ENCODE data around the gene SLC7A14.

The SLC7A14 gene

GRCh38 chr3:170508839-170509238 is 77.0 kb downstream of the SLC7A14 start:
- H3F3A ChIP-seq (ENCODE audit: insufficient read depth): no peaks in the 10 kb centered on the region
- H3K79me2 ChIP-seq (ENCODE audit: insufficient read depth, low read length): no peaks in the 10 kb centered on the region
- TF ChIP-seq EZH2phosphoT487 (conservative IDR thresholded peaks at IDR 0.05; ENCODE audit: low read length): no peak
- TF ChIP-seq CTCF (IDR thresholded peaks at IDR 0.05; ENCODE audit: insufficient read depth, low read length, poor library complexity, severe bottlenecking): no peak
- no peak overlapping the region for H3K4me2 ChIP-seq (ENCODE audit: low read depth, low read length, poor library complexity, severe bottlenecking)
- no peaks in the 10 kb centered on the region for H3K9me3 ChIP-seq (ENCODE audit: insufficient read depth, low read length)
- no peaks in the 10 kb centered on the region for H3K27me3 ChIP-seq (ENCODE audit: low read length)
- no peaks in the 10 kb centered on the region for H3K9me2 ChIP-seq (replicated peaks; ENCODE audit: insufficient read depth, low read length)
- H3K4me3 ChIP-seq (ENCODE audit: insufficient read depth, low read length, poor library complexity, severe bottlenecking): no peak overlapping the region
- no peak overlapping the region for H3K9ac ChIP-seq (ENCODE audit: low read length)
- no peaks in the 10 kb centered on the region for H4K20me1 ChIP-seq (ENCODE audit: low read depth, low read length)
- no peak overlapping the region for H3K27ac ChIP-seq (ENCODE audit: low read depth, low read length)
- H3K36me3 ChIP-seq (ENCODE audit: low read length): no peaks in the 10 kb centered on the region
- H2AFZ ChIP-seq (ENCODE audit: low read depth, low read length, severe bottlenecking): no peak overlapping the region

DNA sequence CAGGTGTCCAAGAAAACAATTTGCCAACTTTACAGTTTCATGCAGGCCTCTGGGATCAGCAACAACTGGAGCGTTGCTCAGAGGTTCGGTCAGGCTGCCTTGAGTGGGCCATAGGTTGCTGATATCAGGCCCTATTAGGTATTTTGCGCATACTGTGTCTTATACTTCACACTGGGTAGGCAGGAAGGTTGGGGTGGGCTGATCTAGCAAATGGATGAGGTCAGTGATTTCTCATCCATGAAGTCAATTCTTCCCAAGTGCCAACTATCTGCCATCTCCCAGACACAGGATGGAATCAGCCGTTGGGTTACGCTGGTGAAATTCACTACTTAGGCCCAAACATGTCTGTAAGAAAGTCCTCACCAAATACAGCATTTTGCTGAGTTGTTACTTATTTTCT is 77.6 kb downstream of the SLC7A14 start:
- Histone ChIP-seq H3K27ac (ENCODE audit: low read depth, low read length) (no peak overlapping the region), H3K4me2 (ENCODE audit: low read depth, low read length, poor library complexity, severe bottlenecking) (no peak overlapping the region), H3K27me3 (ENCODE audit: low read length) (no peaks in the 10 kb centered on the region), H3F3A (ENCODE audit: insufficient read depth) (no peaks in the 10 kb centered on the region), H3K4me3 (ENCODE audit: insufficient read depth, low read length, poor library complexity, severe bottlenecking) (no peak overlapping the region), H3K79me2 (ENCODE audit: insufficient read depth, low read length) (no peaks in the 10 kb centered on the region), H3K9me3 (ENCODE audit: insufficient read depth, low read length) (no peaks in the 10 kb centered on the region), H4K20me1 (ENCODE audit: low read depth, low read length) (no peaks in the 10 kb centered on the region), H2AFZ (ENCODE audit: low read depth, low read length, severe bottlenecking) (no peak overlapping the region), H3K9me2 (replicated peaks; ENCODE audit: insufficient read depth, low read length) (no peaks in the 10 kb centered on the region), H3K9ac (ENCODE audit: low read length) (no peak overlapping the region), H3K36me3 (ENCODE audit: low read length) (no peaks in the 10 kb centered on the region)
- no peak for TF ChIP-seq EZH2phosphoT487 (conservative IDR thresholded peaks at IDR 0.05; ENCODE audit: low read length)
- TF ChIP-seq CTCF (IDR thresholded peaks at IDR 0.05; ENCODE audit: insufficient read depth, low read length, poor library complexity, severe bottlenecking): no peak

- TF ChIP-seq CTCF (IDR thresholded peaks at IDR 0.05; ENCODE audit: insufficient read depth, low read length, poor library complexity, severe bottlenecking): no peak
- TF ChIP-seq EZH2phosphoT487 (conservative IDR thresholded peaks at IDR 0.05; ENCODE audit: low read length): no peak
- no peak overlapping the region for H3K4me3 ChIP-seq (ENCODE audit: insufficient read depth, low read length, poor library complexity, severe bottlenecking)
- no peak overlapping the region for H3K27ac ChIP-seq (ENCODE audit: low read depth, low read length)
Measured at GRCh38 chr3:170507063-170507462, 78.8 kb downstream of the SLC7A14 start.

More at GRCh38 chr3:170507063-170507462, 78.8 kb downstream of the SLC7A14 start:
- Histone ChIP-seq H3K4me2 (ENCODE audit: low read depth, low read length, poor library complexity, severe bottlenecking) (no peak overlapping the region), H3K36me3 (ENCODE audit: low read length) (no peaks in the 10 kb centered on the region), H3F3A (ENCODE audit: insufficient read depth) (no peaks in the 10 kb centered on the region), H3K27me3 (ENCODE audit: low read length) (no peaks in the 10 kb centered on the region), H4K20me1 (ENCODE audit: low read depth, low read length) (no peaks in the 10 kb centered on the region), H2AFZ (ENCODE audit: low read depth, low read length, severe bottlenecking) (no peak overlapping the region), H3K9me2 (replicated peaks; ENCODE audit: insufficient read depth, low read length) (no peaks in the 10 kb centered on the region), H3K9ac (ENCODE audit: low read length) (no peak overlapping the region), H3K79me2 (ENCODE audit: insufficient read depth, low read length) (no peaks in the 10 kb centered on the region), H3K9me3 (ENCODE audit: insufficient read depth, low read length) (no peaks in the 10 kb centered on the region)
